Activated effector memory CD4-positive, alpha-beta T cell treated with Interleukin-2 at 50 U/mL for 16 hours (primary cell): Measurements from ENCODE around the gene ULBP2.
A peak's percentile ranks its signal among the peaks of the same experiment; 100 is the strongest.
"Not testable (repeated sequence)": the region's sequence is repeated elsewhere in the genome, so short reads cannot be mapped to it uniquely, and the experiment has no call there.

Experiments
- DNase-seq: peaks from one replicate; pipeline ENCODE4 v3.0.0-alpha.2; 2020

The ULBP2 gene

DNA sequence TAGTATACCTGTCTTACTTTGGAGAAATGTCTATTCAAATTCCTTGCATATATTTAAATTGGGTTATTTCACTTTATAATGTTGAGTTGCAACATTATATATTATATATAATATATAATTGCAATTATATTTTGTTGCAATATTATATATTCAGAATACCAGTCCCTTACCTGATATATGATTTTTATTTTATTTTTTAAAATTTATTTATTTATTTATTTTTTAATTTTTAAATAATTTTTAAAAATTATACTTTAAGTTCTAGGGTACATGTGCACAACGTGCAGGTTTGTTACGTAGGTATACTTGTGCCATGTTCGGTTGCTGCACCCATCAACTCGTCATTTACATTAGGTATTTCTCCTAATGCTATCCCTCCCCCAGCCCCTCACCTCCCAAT is 14.8 kb upstream of the ULBP2 start:
- DNase-seq, result not testable (repeated sequence)

DNA sequence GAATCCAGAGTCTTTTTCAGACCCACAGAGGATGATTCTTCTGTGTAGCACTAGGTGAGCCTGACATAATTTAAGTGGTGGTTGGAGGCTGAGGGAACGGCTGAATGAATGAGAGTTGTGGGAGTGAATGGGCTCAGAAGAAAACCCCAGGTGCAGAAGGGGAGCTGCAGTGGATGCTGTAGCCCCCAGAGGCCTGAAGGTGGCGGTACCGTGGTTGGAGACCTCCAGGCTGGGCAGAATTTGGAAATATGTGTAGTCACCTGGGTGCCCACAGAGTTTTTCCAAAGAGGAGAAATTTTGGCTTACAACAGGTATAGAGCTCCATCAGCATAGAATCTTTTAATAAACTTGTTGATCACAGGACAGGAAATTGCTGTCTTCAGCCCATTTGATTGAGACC is 12.4 kb upstream of the ULBP2 start:
- DNase-seq, result no peak

DNA sequence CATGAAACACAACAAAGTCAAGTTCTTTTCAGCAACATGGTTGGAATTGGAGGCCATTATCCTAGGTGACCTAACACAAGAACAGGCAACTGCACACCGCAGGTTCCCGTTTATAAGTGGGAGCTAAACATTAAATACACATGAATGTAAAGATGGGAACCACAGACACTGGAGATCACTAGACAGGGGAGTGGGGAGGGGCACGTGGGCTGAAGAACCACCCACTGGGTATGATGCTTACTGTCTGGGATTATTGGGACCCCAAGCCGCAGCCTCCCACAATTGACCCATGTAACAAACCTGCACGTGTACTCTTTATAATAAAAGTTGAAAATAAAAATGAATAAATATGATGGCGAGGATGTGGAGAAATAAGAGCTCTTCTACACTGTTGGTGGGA is 10.3 kb upstream of the ULBP2 start:
- no peak for DNase-seq

DNA sequence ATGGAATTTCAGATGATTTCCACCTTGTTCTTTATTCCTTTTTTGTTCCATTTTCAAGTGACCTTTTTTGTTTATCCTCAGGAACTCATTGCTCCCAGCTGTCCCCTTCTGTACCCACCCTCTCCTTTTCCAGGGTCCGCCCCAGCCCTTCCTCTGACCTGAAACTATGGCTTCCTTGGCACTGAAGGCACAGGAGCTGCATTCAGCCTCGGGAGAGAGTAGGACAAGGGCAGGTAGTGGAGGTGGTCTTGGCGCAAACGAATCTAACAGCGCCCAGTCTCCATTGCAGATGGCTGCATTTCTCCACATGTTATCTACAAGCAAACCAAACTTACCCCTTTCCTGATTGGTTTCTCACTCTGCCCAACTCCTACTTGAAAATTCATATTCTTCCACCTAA is 8.8 kb upstream of the ULBP2 start:
- no peak for DNase-seq

DNA sequence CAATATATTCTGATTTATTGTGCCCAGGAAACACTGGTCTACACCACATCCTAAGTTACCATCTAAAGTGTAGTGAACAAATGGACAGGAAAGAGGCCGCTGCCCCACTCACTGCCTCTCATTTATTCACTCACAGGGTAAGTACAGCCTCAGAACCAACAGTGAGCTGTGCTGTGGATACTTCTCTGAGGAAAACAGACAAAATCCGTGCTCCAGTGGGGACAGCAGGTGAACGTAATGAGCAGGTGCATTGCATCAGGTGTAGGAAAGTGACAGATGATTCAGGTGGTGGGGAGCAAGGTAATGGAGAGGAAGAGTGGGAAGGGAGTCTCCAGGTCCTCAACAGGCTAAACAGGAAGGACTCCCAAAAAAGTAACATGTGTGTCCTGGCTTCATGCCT is 8.4 kb upstream of the ULBP2 start:
- no peak for DNase-seq

DNA sequence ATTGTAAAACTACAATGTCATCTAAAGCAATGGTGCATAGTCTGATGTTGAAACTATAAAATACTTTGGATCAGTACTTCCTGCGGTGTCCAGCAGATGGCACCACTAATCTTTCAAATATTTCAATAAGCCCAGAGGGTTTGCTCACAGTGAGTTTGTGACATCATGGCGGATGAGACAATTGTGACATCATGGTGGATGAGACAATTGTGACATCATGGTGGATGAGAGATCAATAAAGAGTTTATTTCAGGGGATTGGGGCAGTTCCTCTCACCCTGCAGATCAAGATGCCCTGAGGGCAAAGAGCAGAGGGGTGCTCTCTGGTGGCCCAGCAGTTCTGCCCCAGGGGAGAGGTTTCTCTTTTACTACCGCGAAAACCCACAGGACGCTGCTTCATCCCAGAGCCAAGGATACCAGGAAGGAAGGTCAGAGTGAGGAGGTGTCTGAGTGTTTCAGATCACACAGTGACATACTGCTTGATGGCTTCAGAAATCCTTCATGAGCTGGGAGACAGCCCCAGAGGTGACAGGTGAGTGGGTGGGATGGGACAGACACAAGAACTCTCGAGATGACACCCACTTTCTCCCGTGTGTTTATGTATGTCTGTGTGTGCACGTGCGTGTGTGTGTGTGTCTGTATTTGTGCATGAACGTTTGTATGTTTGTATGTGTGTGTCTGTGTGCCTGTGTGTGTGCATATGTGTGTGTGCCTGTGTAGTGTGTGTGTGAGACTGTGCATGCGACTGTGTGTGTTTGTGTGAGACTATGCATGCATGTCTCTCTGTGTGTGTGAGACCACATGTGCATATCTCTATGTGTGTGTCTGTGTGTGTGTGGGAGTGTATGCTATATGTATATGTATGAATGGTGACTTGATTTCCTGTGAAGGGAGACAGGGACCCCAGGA is 7.3 kb upstream of the ULBP2 start:
- DNase-seq, result peak; percentile 37

DNA sequence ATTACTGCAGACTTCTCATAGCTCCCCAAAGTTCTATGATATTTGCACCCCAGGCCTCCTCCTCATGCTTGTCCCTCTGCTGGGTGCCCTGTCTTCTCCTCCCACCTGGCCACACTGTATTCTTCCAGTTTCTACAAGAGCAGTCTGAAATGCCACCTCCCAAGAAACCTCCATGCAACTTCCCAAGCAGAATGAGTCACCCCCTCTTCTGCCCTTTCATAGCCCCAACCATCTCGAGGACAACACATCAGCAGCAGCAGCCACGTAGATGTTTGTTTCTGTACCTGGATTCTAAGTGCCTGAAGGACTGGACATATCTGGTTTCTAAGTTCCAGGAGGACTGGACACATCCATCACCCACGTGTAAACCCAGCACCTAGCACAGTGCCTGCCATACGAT is 6.6 kb upstream of the ULBP2 start:
- DNase-seq, result no peak

DNA sequence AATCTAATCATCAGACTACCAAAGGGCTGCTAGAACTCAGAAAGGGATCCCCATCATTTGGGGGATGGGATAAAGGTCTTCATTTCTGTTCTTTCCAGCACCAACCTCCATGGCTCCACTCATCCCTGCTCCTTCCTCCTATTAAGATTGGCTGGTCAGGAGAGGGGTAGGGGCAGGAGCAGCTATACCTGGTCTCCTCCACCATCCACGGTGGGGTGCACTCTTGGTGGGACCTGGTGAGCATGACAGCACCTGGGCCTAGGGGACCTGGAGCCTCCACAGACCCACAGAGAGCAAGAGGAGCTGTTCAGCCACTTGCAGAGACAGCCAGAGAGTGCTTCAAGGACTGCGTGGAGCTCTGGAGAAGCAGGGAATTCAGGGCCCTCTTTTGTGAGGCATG is 6.1 kb upstream of the ULBP2 start:
- no peak for DNase-seq

DNA sequence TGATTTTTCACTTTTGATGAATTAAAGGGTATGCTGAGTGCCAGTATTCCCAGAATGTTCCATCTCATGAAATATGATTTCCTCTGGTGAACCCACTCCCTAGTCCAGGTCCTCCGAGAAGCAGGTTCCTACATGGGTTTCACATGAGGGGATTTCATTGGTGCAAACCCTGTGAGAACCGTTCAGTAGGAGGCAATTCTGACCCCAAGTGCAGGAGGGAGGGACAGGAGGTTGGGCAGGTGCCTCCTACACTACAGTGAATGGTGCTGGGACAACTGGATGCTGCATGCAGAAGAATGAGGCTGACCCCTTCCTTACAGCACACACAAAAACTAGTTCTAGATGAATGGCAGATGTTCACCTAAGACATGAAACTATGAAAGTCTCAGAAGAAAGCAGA is 5.1 kb upstream of the ULBP2 start:
- DNase-seq, result no peak

DNA sequence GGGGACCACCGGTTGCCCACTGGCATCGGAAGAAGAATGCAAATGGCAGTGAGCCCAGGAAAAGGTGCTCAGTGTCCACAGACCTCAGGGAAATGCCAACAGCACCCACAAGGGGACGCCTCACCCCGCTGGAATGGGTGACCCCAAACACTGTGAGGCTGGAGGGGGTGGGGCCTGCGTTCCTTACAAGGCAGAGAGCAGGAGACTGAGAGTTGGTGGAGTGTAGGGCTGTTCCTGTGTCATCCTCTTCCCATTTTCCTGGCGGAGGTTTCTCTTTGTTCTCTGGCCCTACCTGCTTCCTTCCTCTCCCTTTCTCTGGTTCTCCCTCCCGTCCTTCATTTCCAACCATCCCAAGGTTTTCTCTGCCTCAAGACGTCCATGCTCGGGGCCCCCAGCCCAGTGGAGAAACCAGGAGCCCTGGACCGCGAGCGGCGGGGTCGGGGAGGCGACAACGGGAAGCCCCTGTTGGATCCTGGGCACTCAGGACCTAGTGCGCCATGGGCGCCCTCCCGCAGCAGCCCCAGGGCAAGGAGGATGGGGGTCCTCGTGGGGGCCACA is 3.7 kb upstream of the ULBP2 start:
- not testable (repeated sequence) for DNase-seq

DNA sequence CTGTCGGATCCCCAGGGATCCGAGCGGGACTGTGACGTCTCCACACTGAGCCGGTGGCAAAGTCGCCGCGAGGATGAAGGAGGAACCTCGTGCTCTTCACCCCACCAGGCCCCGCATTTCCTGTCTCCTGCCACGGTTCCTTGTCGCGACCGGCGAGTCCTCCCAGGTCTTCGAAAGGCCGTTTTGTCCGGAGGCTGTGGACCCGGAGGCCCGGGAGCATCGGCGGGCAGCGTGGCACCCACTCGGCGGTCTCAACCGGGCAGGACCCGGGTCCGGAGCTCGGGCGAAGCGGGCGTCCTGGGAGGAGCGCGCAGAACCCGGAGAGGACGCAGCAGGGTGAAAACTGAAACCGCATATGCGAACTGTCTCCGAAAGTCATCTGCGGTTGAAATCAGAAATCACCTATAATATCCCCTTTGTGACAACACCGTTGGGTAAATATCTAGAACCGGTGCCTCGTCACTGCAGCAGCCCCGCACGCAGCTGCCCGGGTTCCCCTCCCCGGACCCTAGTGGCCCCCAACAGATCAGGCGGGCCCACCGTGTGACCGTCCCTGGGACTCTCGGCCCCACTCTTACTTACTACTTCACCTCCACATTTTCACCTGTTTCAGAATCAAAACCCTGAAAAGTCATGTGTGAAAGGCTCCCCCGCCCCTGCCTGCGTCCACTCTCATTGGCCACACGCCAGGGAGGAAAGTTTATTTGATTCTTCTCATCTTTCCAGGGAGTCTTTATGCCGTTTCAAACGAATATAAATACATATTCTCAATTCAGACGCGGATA is 3.1 kb upstream of the ULBP2 start:
- DNase-seq, result no peak

DNA sequence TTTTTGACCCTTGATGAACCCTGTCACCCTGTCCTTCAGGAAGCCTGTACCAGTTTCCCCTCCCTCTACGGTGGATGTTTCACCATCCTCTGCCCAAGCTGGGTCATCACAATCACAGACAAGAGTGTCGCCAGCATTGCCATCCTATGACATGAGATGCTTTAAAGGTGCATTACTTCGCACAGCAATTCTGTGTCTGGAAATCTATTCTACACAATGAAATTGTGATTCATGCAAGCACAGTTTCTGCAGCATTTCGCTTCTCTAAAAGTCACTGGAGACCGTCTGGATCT is 2.5 kb upstream of the ULBP2 start:
- DNase-seq, result no peak

DNA sequence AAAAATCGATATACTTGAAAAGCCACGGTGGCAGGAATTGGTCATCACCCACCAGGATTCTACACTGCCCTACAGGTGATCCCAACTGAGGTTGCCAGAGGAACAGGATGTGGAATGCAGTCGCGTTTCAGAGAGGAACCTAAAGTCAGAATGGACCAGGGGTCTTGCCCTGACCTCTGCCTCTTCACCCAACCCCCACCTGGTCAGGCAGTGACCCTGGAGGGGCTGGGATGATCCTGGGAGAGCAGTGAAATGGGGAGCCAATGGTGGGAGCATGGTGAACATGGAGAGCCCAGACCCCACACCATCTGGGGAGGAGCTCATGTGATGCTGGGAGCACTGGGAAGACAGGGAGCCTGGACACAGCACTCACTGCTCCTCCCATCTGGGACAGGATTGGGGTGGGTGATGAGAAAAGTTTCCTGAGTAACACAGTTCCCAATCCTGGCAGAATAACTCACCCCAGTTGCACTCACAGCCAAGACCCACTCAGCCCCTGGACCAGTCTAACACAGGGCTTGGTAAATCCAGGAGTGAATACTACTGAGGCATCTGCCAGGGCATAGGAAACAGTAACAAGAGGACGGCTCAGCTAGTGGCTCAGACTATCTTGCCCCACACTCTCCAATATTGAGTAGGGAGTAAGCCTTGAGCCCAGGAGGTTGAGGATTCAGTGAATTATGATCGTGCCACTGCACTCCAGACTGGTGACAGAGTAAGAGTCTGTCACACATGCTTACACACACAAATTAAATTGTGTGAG is 1.7 kb upstream of the ULBP2 start:
- no peak for DNase-seq

DNA sequence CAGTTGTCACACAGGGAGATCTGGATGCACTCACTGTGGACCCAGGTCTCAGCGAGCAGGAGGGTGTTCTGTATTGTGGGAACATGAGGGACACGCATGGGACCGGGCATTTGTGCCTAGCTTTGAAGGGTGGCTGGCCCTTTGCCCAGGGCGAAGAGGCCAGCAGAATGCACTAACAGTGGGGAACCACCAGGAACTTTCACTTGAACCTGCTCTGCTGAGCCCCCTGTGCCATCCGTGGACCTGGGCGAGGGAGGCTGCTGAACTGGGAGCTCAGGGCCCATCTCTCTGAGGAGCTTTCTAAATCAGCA is 1.2 kb upstream of the ULBP2 start:
- DNase-seq, result no peak

DNA sequence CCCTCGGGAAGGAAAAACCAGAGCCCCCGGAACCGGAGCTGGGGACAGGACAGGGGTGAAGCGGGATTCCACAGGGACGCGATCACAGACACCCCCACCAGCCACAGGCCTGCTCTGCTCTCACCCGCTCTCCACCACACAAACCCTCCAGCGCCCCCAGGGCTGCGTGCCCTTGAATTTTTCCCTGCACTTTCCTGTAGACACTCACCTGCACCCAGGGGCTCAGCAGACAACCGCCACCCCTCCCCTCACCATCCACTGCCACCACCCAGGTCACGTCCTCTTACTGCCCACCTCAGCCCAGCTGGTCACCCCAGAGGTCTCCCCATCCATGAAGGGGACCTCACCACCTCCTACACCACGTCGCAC is 631 bp downstream of the ULBP2 start:
- no peak for DNase-seq

DNA sequence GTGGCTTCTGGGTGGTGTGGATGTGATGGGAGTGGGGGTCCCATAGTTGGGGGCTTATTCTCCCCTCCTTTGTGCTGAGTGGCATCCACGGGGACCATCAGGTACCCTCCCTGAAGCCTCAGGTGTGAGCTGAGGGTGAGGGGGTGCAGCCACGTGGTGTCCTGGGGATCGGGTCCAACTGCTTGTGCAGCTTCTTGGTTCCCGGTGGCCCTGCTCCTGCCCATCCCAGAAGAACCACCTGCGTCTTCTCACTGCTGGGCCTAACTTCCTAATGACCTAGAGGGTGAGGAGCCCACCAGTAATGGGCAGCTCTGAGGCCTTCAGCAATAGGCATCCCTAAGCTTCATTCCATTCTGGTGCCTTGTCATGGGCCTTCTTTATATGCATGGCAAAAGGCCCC is 1.5 kb downstream of the ULBP2 start:
- DNase-seq, result not testable (repeated sequence)

DNA sequence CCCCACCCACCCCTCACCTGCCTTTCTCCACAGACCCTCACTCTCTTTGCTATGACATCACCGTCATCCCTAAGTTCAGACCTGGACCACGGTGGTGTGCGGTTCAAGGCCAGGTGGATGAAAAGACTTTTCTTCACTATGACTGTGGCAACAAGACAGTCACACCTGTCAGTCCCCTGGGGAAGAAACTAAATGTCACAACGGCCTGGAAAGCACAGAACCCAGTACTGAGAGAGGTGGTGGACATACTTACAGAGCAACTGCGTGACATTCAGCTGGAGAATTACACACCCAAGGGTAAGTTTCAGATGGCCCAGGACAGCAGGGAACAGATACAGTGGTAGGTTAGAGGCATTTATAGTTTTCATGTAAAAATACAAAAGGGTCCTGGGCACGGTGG is 3.5 kb downstream of the ULBP2 start:
- DNase-seq, result not testable (repeated sequence)

DNA sequence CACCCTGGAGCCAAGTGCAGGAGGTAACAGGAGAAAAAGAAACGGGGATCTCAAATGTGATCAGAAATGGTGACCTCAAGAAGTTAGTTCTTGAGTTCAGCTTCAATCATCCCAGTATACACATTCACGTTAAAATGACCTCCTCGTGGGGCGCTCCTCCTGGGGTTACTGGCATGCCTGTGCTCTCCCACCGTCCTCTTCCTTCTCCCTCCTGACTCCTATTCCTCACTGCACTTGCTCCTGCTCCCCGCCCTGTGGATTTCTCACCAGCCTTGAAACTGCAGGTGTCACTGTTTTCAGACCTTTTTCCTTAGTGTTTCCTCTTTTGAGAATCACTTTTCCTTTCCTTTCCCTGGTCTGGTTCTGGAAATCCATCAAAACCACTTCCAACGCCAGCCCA is 4.8 kb downstream of the ULBP2 start:
- not testable (repeated sequence) for DNase-seq

DNA sequence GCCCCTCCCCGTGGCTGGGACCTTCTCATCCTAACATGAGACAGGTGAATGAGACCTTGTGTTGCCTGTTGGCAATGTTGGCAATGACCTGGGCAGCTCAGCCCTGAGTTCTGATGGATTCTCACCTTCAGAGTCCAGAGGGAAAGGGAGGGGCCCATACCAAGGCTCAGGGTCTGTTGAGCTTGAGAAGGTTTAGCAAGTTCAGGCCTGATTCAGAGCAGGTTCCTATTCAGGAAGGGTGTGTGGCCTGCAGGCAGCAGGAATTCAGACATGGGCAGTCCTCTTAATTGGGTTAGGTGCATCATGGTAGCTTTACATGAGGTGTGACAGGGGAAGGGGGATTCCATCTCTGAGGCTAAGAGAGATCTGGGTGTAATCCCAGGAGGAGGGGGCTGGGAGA is 5.7 kb downstream of the ULBP2 start:
- not testable (repeated sequence) for DNase-seq

DNA sequence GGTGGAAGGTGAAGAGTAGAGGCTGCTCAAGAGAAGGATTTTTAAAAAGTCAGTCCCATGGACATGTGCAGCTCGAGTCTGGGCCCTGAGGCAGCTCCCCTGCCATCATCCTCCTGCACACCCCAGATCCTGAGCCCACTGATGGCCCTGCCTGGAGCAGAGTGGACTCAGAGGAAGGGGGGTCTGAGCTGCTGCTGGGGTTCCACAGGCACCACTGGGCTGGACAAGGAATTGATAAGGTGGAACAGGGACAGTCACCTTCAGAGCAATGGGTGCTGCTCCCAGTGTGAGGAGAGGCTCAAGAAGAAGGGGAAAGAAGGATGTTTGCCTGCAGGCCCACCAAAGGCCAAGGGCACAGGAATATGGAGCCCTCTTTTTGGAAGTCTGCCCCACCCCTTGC is 6.2 kb downstream of the ULBP2 start:
- DNase-seq, result no peak

DNA sequence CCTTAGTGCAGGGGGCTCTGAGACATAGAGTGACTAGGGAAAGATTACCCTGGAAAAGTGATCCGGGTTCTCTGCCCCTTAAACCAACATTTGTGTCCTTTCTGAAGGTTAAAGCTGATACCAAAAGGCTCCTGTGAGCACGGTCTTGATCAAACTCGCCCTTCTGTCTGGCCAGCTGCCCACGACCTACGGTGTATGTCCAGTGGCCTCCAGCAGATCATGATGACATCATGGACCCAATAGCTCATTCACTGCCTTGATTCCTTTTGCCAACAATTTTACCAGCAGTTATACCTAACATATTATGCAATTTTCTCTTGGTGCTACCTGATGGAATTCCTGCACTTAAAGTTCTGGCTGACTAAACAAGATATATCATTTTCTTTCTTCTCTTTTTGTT is 6.8 kb downstream of the ULBP2 start:
- DNase-seq, result no peak

DNA sequence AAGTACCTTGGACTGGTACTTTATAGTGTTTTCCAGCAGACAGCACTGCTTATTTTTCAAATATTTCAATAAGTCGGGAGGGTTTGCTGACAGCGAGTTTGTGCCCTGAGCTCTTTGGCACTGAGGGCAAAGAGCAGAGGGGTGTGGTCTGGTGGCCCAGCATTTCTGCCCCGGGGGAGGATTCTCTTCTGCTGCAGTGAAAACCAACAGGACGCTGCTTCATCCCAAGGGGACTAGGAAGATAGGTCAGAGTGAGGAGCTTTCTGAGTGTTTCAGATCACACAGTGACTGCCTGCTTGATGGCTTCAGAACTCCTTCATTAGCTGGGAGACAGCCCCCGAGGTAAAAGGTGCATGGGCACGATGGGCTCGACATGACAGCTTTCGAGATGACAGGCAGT is 8.6 kb downstream of the ULBP2 start:
- no peak for DNase-seq

DNA sequence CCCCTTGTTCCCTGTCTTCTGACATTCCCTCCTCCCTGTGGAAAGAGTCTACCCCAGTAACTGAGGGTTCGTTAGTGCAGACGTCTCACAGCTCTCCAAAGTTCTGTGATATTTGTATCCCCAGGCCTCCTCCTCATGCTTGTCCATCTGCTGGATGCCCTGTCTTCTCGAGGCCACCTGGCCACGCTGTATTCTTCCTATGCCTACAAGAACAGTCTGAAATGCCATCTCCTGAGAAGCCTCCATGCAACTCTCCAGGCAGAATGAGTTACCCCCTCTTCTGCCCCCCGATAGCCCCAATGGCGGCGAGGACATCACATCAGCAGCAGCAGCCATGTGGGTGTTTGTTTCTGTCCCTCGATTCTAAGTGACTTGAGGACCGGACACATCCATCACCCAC is 9.3 kb downstream of the ULBP2 start:
- no peak for DNase-seq

DNA sequence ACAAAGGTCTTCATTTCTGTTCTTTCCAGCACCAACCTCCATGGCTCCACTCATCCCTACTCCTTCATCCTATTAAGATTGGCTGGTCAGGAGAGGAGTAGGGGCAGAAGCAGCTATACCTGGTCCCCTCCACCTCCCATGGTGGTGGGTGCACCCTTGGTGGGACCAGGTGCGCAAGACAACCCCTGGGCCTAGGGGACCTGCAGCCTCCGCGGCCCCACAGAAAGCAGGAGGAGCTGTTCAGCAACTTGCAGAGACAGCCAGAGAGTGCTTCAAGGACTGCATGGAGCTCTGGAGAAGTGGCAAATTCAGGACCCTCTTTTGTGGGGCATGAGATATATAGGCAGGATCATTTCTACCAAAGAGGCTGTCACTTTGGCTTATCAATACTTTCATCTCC is 9.8 kb downstream of the ULBP2 start:
- no peak for DNase-seq
